NCI-H146 treated with DMSO at 0.1 percent for 48 hours (cell line): Measurements from ENCODE around the gene SF1.

Source experiments
- DNase-seq: peaks from one replicate; lab custom pipeline; 2025; ENCODE audit not compliant: unreplicated experiment; lab: John Stamatoyannopoulos, UW

Gene SF1

GRCh38 chr11:64750361-64751054 lies 27.8 kb downstream of the SF1 start:
- no peak for DNase-seq

GRCh38 chr11:64747961-64748665 lies 30.2 kb downstream of the SF1 start:
- no peak for DNase-seq

GRCh38 chr11:64746486-64746885 lies 31.9 kb downstream of the SF1 start:
- DNase-seq = no peak

GRCh38 chr11:64745521-64746328 lies 32.6 kb downstream of the SF1 start:
- no peak for DNase-seq

- no peak for DNase-seq
Observed at GRCh38 chr11:64745189-64745520, 33.2 kb downstream of the SF1 start.

- DNase-seq = no peak
Observed at GRCh38 chr11:64744544-64745188, 33.7 kb downstream of the SF1 start.

DNA sequence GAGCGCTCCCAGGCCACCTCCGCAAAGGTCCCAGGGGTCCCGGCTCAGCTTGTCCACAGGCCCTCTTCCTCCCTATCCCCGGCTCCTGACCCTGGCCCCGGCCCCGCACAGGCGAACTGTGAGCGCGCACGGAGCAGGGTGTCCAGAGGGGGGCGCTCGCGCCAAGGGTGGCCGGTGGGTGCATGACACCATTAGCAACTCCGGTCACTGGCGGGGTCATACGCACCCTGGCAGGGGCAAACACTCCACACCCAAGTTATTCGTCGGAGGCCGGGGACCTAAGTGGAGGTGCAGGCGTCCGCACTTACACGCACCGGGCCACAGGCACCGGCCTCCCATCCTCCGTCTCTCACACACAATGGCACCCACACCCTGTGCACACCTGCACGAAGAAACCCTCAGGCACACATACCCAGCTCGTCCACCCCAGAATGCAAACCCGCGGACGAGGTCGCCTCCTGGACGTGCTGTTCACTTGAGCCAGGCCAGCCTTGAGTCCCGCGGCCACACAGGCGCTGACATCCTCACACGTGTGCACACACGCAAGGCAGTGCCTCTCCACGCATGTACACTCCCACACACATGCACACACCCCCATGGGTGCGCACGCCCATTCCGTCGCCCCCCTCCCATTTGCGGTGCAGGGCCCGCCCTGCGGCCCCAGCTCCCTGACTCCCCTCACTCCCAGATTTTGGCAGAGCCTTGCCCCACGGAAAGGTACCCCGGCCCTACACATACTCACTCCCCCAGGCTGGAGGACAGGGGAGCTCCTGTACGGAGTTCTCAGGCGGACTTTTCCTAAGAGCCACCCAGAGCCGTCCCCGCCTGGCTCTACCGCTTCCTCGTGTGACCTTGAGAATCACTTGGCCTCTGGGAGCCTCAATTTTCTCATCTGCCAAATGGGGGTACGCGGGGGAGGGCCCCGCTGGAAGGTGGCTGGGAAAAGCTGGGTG lies 34.5 kb downstream of the SF1 start, which contains the start of gene RASGRP2:
RASGRP2 (minus strand) TSS at position 552 of the 953 bp plus-strand sequence. CDS start 1,276 bp downstream, outside the sequence.
- DNase-seq = no peak

- no peak for DNase-seq
Observed at GRCh38 chr11:64742889-64743590, 35.3 kb downstream of the SF1 start.

- DNase-seq = no peak
Observed at GRCh38 chr11:64742087-64742888, 36.1 kb downstream of the SF1 start.

GRCh38 chr11:64741375-64742086 lies 36.8 kb downstream of the SF1 start:
- no peak for DNase-seq

DNA sequence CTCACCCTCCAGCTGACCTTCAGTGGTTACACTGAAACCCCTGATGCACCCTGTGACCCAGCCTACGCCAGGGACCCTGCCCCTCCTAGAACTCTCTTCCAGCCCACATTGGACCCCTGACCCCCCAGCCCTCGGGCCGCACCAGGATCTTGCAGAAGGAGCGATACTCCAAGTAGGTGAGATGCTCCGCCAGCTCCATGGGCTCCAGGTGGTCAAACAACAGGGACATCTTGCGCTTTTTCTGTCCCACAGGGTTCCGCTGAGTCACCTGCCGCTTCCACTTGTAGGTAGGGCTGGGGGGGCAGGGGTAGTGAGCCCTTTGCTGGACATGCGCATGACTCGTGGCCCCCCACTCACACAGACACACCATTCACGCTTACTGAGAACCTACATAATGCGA lies 38.5 kb downstream of the SF1 start:
- DNase-seq = no peak

DNA sequence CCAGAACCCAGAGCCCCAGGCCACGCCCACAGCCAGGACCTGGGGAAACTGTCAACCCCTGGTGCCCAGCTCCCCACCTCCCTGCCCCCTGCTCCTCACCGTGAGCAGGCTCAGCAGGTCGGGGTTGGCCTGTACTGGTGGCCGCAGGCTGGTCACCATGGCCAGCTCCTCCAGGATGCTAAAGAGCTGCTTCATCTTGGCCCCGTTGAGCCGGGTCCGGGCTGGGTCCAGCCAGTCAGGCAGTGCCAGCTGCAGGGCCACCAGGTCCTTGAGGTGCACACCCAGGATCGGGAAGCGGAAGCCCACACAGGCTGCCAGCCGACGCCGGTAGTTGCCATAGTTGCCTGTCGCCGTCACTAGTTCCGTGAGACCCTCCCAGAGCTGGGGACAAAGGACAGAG lies 41.7 kb downstream of the SF1 start:
- DNase-seq = no peak

DNA sequence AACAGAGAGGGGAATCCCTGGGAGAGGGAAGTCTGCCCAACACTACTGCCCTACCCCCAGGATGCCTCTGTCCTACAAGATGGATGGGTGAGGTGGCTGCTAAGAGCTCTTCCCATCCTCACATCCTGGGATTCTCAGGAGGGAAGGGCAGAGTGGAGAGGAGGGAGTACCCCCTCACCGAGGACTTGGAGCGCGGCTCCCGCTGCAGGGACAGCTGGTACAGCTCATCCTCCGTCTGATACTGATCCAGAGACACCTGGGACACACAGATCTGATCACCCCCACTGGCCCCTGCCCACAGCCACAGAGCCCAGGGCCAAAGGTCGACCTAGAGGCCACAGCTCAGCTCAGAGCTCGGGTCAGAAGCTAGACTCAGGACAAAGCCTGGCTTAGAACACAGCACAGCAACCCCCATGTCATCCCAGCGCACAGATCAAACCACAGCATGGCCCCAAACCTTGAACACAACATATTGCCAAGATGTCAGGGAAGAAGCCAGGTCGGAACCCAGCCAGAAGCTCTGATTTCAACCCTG lies 42.5 kb downstream of the SF1 start:
- no peak for DNase-seq

DNA sequence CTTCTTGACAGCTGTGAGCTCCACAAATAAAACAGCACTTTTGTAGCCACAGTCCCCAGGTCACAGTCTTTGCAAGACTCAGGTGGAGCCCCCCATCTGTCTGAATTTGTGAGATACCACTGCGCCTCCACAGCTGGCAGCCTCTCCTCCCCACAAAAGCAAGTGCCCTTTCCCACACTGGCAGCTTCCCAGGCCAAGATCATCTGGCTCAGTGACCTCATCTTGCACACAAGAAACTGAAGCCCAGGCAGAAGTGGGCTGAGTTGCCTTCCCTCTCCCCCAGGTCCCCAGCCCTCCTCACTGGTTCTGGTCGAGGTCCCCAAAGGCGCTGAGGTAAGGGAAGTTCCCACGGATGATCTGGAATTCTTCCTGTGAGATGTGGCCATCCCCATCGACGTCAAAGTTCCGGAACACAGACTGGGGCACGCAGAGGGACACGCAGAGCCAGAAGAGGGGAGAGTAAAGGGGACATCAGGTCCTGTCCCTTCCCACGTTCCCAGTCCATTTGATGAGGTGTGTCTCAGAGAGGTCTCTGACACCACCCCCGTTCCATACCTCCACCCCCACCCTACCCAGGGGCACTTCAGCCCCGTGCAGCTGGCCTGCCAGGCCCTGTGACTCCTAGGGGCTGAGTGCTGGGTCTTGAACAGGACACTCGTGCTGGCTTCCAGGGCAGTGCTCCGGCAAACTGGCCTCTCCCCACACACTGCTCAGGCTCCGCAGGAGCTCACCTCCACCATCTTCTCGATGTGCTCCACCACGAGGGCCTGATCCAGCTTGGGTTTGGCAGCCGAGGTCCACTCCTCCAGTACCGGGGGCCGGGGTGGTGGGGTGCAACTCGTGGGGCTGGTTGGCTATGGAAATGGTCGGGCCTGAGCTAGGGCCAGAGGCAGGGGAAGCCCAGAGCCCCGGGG lies 43.3 kb downstream of the SF1 start:
- no peak for DNase-seq

DNA sequence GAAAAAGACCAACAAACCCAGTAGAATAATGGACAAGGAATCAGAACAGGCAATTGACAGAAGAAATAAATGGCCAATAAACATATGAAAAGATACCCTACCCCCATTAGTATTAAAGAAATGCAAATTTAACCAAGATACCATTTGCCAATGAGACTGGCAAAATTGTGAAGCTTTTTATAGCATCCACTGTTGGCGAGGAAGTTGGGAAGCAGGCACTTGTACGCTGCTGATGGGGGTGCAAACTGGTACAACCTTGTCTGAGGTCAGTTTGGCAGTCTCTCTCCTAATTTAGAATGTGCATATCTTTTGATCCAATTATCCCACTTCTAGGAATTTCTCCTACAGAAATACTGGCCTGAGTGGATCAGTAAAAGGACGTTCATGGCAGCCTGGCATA lies 46.7 kb downstream of the SF1 start:
- DNase-seq = no peak

DNA sequence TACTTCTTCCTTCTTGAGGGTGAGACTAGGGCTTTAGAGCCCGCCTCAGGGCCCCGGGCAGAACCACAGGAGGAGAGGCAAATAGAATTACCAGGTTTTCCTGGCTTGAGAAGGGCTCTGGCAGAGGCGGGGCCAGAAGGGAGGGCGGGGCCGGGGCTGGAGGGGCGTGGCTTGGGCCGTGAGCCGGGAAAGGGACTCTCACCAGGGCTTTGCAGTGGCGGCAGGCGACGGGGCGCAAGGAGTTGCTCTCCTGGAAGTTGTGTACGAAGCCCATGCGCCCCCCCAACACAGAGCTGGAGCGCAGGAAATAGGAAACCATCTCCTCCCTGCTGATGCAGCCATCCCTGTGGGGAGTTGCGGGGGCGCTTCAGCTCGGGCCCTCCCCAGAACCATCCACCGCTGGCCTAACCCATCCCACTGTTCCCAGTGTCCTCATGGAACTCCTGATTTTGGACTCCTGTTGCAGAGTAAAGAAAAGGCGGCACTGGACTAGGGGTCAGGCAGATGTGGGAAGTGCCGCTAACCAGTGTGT lies 48.4 kb downstream of the SF1 start:
- no peak for DNase-seq
